GM03348 (cell line): ENCODE data around the gene EIF4A3.

Experiments used
- DNase-seq: peaks from one replicate; pipeline ENCODE4 v3.0.0; 2012; ENCODE audit warnings: low spot score

Gene EIF4A3

GRCh38 chr17:80132906-80133625, 13.9 kb downstream of the EIF4A3 start:
- DNase-seq = no peak

- DNase-seq = no peak
Observed at GRCh38 chr17:80130992-80131391, 15.9 kb downstream of the EIF4A3 start.

GRCh38 chr17:80129006-80129565, 17.8 kb downstream of the EIF4A3 start:
- no peak for DNase-seq

- DNase-seq = no peak
Observed at GRCh38 chr17:80126449-80126715, 20.5 kb downstream of the EIF4A3 start.

- peak; percentile 72 for DNase-seq
Observed at GRCh38 chr17:80125656-80126448, 21.1 kb downstream of the EIF4A3 start.

- peak; percentile 52 for DNase-seq
Observed at GRCh38 chr17:80124351-80124981, 22.5 kb downstream of the EIF4A3 start.

GRCh38 chr17:80123791-80124190, 23.1 kb downstream of the EIF4A3 start:
- DNase-seq = peak; percentile 38

- DNase-seq = no peak
Observed at GRCh38 chr17:80122926-80123505, 23.9 kb downstream of the EIF4A3 start.

GRCh38 chr17:80122026-80122575, 24.8 kb downstream of the EIF4A3 start:
- no peak for DNase-seq

- no peak for DNase-seq
Observed at GRCh38 chr17:80119839-80120238, 27.1 kb downstream of the EIF4A3 start.

GRCh38 chr17:80119271-80119791, 27.6 kb downstream of the EIF4A3 start:
- DNase-seq = no peak

- DNase-seq = no peak
Observed at GRCh38 chr17:80118601-80119270, 28.2 kb downstream of the EIF4A3 start.

- DNase-seq = no peak
Observed at GRCh38 chr17:80117491-80118401, 29.2 kb downstream of the EIF4A3 start.

GRCh38 chr17:80116921-80117380, 30.0 kb downstream of the EIF4A3 start:
- DNase-seq = no peak

- peak; percentile 4 for DNase-seq
Observed at GRCh38 chr17:80116276-80116920, 30.5 kb downstream of the EIF4A3 start.

GRCh38 chr17:80115159-80115558, 31.8 kb downstream of the EIF4A3 start:
- no peak for DNase-seq

- DNase-seq = no peak
Observed at GRCh38 chr17:80114758-80115157, 32.2 kb downstream of the EIF4A3 start.

GRCh38 chr17:80113033-80113484, 33.9 kb downstream of the EIF4A3 start:
- no peak for DNase-seq

GRCh38 chr17:80112471-80113032, 34.4 kb downstream of the EIF4A3 start:
- no peak for DNase-seq
